ENCODE measurements around the gene DOLPP1. TPM values are rescaled to one million over a fixed set of nuclear protein-coding genes. Genes with fewer than 3 reads are reported as not detected.

DOLPP1 gene
- total and polyA plus RNA-seq, 4 donors = 14.6 to 15.6 (median 15.0) TPM

DNA sequence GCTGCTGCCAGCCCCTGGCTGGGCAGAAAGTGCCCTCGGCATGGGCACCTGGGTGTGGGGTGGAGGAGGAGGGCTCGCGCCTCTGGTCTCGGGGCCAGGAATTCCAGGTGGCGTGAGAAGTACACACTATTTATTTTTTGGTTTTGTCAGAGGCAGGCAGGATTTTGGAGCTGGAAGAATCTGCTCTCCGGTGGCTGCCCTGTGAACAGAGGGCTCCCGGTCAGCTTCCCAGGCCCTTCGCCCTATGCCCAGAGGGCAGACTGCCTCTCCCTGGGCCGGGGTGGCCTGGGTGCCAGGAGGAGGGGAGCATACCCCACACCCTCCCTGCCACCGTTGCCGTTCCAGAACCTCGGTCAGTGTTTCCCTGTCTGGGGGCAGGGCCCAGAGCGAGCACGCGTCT lies 8.3 kb downstream of the DOLPP1 start:
- TF ChIP-seq YY1 (IDR thresholded peaks at IDR 0.05) = peak; percentile 63
- TF ChIP-seq JUND (IDR thresholded peaks at IDR 0.05) = no peak
- TF ChIP-seq HNF4G (IDR thresholded peaks at IDR 0.05) = peak; percentile 97
- no peak for TF ChIP-seq FOXA2 (IDR thresholded peaks at IDR 0.05)
- TF ChIP-seq, protein P1, sequence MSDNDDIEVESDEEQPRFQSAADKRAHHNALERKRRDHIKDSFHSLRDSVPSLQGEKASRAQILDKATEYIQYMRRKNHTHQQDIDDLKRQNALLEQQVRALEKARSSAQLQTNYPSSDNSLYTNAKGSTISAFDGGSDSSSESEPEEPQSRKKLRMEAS (IDR thresholded peaks at IDR 0.05) = peak; percentile 44
- peak; percentile 93 to 94 for TF ChIP-seq RXRA (IDR thresholded peaks at IDR 0.05)
- TF ChIP-seq TAF1 (conservative IDR thresholded peaks at IDR 0.05) = no peak
- peak; percentile 48 for TF ChIP-seq NR2F2 (IDR thresholded peaks at IDR 0.05)
- TF ChIP-seq GABPA (IDR thresholded peaks at IDR 0.05 in 1 of 2, conservative IDR thresholded peaks at IDR 0.05 in 1 of 2) = peak in 1 of 2 donors; percentile 20
- TF ChIP-seq FOXA1 (IDR thresholded peaks at IDR 0.05) = peak; percentile 34
- TF ChIP-seq RAD21 (IDR thresholded peaks at IDR 0.05) = peak; percentile 52 to 71
- TF ChIP-seq, protein P2, sequence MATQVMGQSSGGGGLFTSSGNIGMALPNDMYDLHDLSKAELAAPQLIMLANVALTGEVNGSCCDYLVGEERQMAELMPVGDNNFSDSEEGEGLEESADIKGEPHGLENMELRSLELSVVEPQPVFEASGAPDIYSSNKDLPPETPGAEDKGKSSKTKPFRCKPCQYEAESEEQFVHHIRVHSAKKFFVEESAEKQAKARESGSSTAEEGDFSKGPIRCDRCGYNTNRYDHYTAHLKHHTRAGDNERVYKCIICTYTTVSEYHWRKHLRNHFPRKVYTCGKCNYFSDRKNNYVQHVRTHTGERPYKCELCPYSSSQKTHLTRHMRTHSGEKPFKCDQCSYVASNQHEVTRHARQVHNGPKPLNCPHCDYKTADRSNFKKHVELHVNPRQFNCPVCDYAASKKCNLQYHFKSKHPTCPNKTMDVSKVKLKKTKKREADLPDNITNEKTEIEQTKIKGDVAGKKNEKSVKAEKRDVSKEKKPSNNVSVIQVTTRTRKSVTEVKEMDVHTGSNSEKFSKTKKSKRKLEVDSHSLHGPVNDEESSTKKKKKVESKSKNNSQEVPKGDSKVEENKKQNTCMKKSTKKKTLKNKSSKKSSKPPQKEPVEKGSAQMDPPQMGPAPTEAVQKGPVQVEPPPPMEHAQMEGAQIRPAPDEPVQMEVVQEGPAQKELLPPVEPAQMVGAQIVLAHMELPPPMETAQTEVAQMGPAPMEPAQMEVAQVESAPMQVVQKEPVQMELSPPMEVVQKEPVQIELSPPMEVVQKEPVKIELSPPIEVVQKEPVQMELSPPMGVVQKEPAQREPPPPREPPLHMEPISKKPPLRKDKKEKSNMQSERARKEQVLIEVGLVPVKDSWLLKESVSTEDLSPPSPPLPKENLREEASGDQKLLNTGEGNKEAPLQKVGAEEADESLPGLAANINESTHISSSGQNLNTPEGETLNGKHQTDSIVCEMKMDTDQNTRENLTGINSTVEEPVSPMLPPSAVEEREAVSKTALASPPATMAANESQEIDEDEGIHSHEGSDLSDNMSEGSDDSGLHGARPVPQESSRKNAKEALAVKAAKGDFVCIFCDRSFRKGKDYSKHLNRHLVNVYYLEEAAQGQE (IDR thresholded peaks at IDR 0.05) = peak; percentile 72
- TF ChIP-seq, protein P3, sequence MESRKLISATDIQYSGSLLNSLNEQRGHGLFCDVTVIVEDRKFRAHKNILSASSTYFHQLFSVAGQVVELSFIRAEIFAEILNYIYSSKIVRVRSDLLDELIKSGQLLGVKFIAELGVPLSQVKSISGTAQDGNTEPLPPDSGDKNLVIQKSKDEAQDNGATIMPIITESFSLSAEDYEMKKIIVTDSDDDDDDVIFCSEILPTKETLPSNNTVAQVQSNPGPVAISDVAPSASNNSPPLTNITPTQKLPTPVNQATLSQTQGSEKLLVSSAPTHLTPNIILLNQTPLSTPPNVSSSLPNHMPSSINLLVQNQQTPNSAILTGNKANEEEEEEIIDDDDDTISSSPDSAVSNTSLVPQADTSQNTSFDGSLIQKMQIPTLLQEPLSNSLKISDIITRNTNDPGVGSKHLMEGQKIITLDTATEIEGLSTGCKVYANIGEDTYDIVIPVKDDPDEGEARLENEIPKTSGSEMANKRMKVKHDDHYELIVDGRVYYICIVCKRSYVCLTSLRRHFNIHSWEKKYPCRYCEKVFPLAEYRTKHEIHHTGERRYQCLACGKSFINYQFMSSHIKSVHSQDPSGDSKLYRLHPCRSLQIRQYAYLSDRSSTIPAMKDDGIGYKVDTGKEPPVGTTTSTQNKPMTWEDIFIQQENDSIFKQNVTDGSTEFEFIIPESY (IDR thresholded peaks at IDR 0.05) = no peak
- TF ChIP-seq HNF4A (conservative IDR thresholded peaks at IDR 0.05) = peak; percentile 98
- TF ChIP-seq, protein P4, sequence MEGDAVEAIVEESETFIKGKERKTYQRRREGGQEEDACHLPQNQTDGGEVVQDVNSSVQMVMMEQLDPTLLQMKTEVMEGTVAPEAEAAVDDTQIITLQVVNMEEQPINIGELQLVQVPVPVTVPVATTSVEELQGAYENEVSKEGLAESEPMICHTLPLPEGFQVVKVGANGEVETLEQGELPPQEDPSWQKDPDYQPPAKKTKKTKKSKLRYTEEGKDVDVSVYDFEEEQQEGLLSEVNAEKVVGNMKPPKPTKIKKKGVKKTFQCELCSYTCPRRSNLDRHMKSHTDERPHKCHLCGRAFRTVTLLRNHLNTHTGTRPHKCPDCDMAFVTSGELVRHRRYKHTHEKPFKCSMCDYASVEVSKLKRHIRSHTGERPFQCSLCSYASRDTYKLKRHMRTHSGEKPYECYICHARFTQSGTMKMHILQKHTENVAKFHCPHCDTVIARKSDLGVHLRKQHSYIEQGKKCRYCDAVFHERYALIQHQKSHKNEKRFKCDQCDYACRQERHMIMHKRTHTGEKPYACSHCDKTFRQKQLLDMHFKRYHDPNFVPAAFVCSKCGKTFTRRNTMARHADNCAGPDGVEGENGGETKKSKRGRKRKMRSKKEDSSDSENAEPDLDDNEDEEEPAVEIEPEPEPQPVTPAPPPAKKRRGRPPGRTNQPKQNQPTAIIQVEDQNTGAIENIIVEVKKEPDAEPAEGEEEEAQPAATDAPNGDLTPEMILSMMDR (IDR thresholded peaks at IDR 0.05; ENCODE audit: low read depth, low read length, missing input control) = no peak
- TF ChIP-seq, protein P5, sequence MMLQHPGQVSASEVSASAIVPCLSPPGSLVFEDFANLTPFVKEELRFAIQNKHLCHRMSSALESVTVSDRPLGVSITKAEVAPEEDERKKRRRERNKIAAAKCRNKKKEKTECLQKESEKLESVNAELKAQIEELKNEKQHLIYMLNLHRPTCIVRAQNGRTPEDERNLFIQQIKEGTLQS (IDR thresholded peaks at IDR 0.05) = no peak
- peak in 1 of 2 donors; percentile 18 for TF ChIP-seq EGR1 (IDR thresholded peaks at IDR 0.05; ENCODE audit: low read depth in 2 of 2)
- peak; percentile 94 for TF ChIP-seq SP1 (IDR thresholded peaks at IDR 0.05)
- no peaks in the 10 kb centered on the region for H3K27me3 ChIP-seq (ENCODE audit: control insufficient read depth in 4 of 4, insufficient read depth in 4 of 4, low read length in 3 of 4)
- peak overlapping the region; percentile 82 to 91 for H3K27ac ChIP-seq (ENCODE audit: low read depth in 1 of 2, low read length in 2 of 2)
- peak overlapping the region in 1 of 2 donors; percentile 66 for H3K9ac ChIP-seq (ENCODE audit: low read depth in 1 of 2, low read length in 2 of 2)
- DNase-seq (ENCODE audit: low spot score) = no peak
- H3K4me1 ChIP-seq (ENCODE audit: control insufficient read depth in 4 of 4, insufficient read depth in 4 of 4, low read length in 3 of 4) = peaks cover 9 to 43% (median 30%) of the 10 kb centered on the region in 4 donors
- no peak overlapping the region for H3K4me3 ChIP-seq (ENCODE audit: low read depth in 1 of 3, low read length in 3 of 3)
- WGBS = 32% methylated on average over 15 of the region's 15 CpGs
- H3K9me3 ChIP-seq (ENCODE audit: control insufficient read depth in 4 of 4, low read length in 3 of 4) = no peaks in the 10 kb centered on the region
- peaks cover 6 to 21% (median 7%) of the 10 kb centered on the region in 4 donors for H3K36me3 ChIP-seq (ENCODE audit: control insufficient read depth in 4 of 4, insufficient read depth in 3 of 4, low read depth in 1 of 4, low read length in 3 of 4)
